ENCODE measurements around the gene GPR158.

The GPR158 gene

DNA sequence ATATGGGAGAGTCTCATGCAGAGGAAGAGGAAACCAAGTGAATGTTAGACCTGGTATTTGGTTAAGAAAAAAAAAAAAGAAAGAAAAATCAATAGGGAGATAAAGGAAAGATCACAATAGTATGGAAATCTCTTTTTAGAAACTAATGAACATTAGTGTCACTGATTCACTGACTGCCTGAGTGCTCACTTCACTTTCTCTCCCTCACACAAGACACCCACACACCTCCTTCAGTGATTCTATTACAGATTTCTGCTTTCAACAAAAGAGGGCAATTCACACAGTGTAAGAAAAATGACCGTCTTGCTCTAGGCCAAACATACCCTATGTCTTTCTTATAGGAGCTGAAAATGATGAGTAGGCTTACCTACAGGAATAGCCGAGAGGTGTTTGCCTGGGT lies 6.0 kb downstream of the GPR158 start:
- Histone ChIP-seq H3K4me1 (ENCODE audit: control insufficient read depth, low read length) (no peaks in the 10 kb centered on the region), H3F3A (ENCODE audit: control insufficient read depth, insufficient read depth) (no peaks in the 10 kb centered on the region), H3K9me3 (ENCODE audit: control insufficient read depth, insufficient read depth, low read length) (peaks cover 5% of the 10 kb centered on the region; the same call in 1 of the 2 replicates), H3K27ac (ENCODE audit: low read depth, low read length) (no peak overlapping the region), H3K4me3 (ENCODE audit: low read length) (no peak overlapping the region), H3K27me3 (ENCODE audit: control insufficient read depth, low read length) (no peaks in the 10 kb centered on the region), H3K9me2 (replicated peaks; ENCODE audit: control insufficient read depth, low read length) (no peaks in the 10 kb centered on the region), H4K20me1 (ENCODE audit: control insufficient read depth, insufficient read depth, low read depth, low read length) (no peaks in the 10 kb centered on the region), H3K36me3 (ENCODE audit: control insufficient read depth, low read length) (no peaks in the 10 kb centered on the region), H3K4me2 (ENCODE audit: low read length) (no peak overlapping the region), H3K79me2 (ENCODE audit: control insufficient read depth, low read length) (no peaks in the 10 kb centered on the region)
- no peak for TF ChIP-seq EZH2phosphoT487 (IDR thresholded peaks at IDR 0.05; ENCODE audit: borderline replicate concordance, low read length)
- TF ChIP-seq, protein P1, sequence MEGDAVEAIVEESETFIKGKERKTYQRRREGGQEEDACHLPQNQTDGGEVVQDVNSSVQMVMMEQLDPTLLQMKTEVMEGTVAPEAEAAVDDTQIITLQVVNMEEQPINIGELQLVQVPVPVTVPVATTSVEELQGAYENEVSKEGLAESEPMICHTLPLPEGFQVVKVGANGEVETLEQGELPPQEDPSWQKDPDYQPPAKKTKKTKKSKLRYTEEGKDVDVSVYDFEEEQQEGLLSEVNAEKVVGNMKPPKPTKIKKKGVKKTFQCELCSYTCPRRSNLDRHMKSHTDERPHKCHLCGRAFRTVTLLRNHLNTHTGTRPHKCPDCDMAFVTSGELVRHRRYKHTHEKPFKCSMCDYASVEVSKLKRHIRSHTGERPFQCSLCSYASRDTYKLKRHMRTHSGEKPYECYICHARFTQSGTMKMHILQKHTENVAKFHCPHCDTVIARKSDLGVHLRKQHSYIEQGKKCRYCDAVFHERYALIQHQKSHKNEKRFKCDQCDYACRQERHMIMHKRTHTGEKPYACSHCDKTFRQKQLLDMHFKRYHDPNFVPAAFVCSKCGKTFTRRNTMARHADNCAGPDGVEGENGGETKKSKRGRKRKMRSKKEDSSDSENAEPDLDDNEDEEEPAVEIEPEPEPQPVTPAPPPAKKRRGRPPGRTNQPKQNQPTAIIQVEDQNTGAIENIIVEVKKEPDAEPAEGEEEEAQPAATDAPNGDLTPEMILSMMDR (IDR thresholded peaks at IDR 0.05; ENCODE audit: low read depth, low read length, poor library complexity, severe bottlenecking), result no peak

DNA sequence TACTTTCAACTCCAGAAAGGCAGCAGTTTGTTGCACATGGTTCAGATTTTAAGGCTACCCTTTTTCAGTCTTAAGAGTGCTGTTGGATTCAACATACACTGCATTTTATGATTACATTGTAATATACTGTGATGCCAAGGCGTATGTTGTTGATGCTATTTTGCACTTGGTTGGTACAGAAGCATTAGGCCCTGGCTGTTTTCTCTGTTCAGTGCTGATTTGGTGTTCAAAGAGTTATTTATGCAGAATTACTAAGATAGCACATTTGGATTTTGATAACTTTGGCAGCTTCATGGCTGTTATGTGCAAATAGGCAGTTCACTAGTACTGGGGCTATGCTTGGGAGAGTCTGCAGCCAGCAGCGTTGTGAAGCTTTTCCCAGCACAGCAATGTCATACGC lies 7.8 kb downstream of the GPR158 start:
- Histone ChIP-seq H4K20me1 (ENCODE audit: control insufficient read depth, insufficient read depth, low read depth, low read length) (no peaks in the 10 kb centered on the region), H3K36me3 (ENCODE audit: control insufficient read depth, low read length) (no peaks in the 10 kb centered on the region), H3K9me2 (replicated peaks; ENCODE audit: control insufficient read depth, low read length) (no peaks in the 10 kb centered on the region), H3K4me2 (ENCODE audit: low read length) (no peak overlapping the region), H3K27ac (ENCODE audit: low read depth, low read length) (no peak overlapping the region), H3K4me1 (ENCODE audit: control insufficient read depth, low read length) (no peaks in the 10 kb centered on the region), H3K27me3 (ENCODE audit: control insufficient read depth, low read length) (no peaks in the 10 kb centered on the region), H3F3A (ENCODE audit: control insufficient read depth, insufficient read depth) (no peaks in the 10 kb centered on the region), H3K4me3 (ENCODE audit: low read length) (no peak overlapping the region), H3K9me3 (ENCODE audit: control insufficient read depth, insufficient read depth, low read length) (no peaks in the 10 kb centered on the region), H3K79me2 (ENCODE audit: control insufficient read depth, low read length) (no peaks in the 10 kb centered on the region)
- TF ChIP-seq EZH2phosphoT487 (IDR thresholded peaks at IDR 0.05; ENCODE audit: borderline replicate concordance, low read length), result no peak
- TF ChIP-seq, protein P1 (IDR thresholded peaks at IDR 0.05; ENCODE audit: low read depth, low read length, poor library complexity, severe bottlenecking), result no peak

DNA sequence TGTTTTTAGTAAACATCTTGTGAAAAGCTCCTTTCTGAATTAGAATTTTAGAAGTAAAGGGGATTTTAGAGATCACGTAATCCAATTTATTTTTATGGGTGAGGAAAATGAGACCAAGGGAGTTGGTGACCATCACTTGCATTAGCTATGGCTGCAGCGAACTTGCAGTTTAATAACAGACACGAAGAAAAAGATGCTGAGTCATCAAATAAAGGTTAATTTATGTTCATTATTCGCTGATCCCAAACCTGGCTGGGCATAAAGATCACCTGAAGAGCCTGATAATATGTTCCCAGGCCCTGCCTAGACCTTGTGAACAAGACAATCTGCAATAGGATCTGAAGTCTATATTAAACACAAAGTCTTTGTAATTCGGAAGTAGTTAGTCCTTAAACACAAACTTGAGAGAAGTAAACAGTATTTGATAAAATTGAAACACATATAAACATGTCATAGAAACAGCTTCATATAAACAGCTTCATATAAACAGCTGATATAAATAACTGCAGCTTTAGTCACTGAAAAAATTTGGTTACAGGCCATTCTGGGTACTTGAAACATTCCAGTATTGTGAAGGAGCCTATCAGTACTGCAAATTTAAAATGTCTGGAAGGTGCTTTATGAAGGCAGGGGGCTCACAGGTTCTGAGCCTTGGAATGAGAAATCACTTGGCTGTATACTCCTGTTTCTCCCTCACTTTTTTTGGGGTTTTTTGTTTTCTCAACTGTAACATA lies 16.5 kb downstream of the GPR158 start:
- Histone ChIP-seq H3K9me3 (ENCODE audit: control insufficient read depth, insufficient read depth, low read length) (no peaks in the 10 kb centered on the region), H3K27ac (ENCODE audit: low read depth, low read length) (no peak overlapping the region), H3F3A (ENCODE audit: control insufficient read depth, insufficient read depth) (no peaks in the 10 kb centered on the region), H3K4me3 (ENCODE audit: low read length) (no peak overlapping the region), H3K9me2 (replicated peaks; ENCODE audit: control insufficient read depth, low read length) (no peaks in the 10 kb centered on the region), H3K36me3 (ENCODE audit: control insufficient read depth, low read length) (no peaks in the 10 kb centered on the region), H3K4me2 (ENCODE audit: low read length) (no peak overlapping the region), H4K20me1 (ENCODE audit: control insufficient read depth, insufficient read depth, low read depth, low read length) (no peaks in the 10 kb centered on the region), H3K4me1 (ENCODE audit: control insufficient read depth, low read length) (no peaks in the 10 kb centered on the region), H3K27me3 (ENCODE audit: control insufficient read depth, low read length) (no peaks in the 10 kb centered on the region), H3K79me2 (ENCODE audit: control insufficient read depth, low read length) (no peaks in the 10 kb centered on the region)
- TF ChIP-seq EZH2phosphoT487 (IDR thresholded peaks at IDR 0.05; ENCODE audit: borderline replicate concordance, low read length), result no peak
- TF ChIP-seq, protein P1 (IDR thresholded peaks at IDR 0.05; ENCODE audit: low read depth, low read length, poor library complexity, severe bottlenecking), result no peak
